Gastroesophageal sphincter (tissue), 3 donors: ENCODE results near the gene TGFBR2.

Source experiments
- CTCF ChIP-seq, 4 experiments: fragments of 200-600 bp in 2 of 4; fragments of 450-650 bp in 2 of 4; sonication (generic) in 1 of 4; IDR thresholded peaks; one replicate each; pipeline ENCODE4 v1.5.1; 2017 to 2019; ENCODE audit warnings: antibody characterized with exemption in 4 of 4, mild to moderate bottlenecking in 2 of 4, moderate library complexity in 2 of 4
- POLR2A ChIP-seq, 2 donors: fragments of 450-650 bp; IDR thresholded peaks; one replicate each; pipeline ENCODE4 v1.6.1; 2017; ENCODE audit warnings: antibody characterized with exemption in 2 of 2, mild to moderate bottlenecking in 2 of 2, moderate library complexity in 1 of 2
- POLR2AphosphoS5 ChIP-seq: sonication (generic); formaldehyde crosslinking; IDR thresholded peaks from one replicate; pipeline ENCODE4 v1.6.1; 2017; ENCODE audit warnings: antibody characterized with exemption

GRCh38 chr3:30638685-30639412 is 32.4 kb downstream of the TGFBR2 start:
- TF ChIP-seq CTCF (IDR thresholded peaks at IDR 0.05) (no peak), POLR2AphosphoS5 (no peak), POLR2A (IDR thresholded peaks at IDR 0.05) (no peak)
